GM15510 (cell line): ENCODE results near the gene GPR183.

Source experiments
- POLR2A ChIP-seq: IDR thresholded peaks from 3 replicates; pipeline ENCODE4 v1.6.1; 2011; ENCODE audit warnings: borderline replicate concordance; ENCODE audit not compliant: insufficient read length; ENCODE audit errors: extremely low read depth

The GPR183 gene

DNA sequence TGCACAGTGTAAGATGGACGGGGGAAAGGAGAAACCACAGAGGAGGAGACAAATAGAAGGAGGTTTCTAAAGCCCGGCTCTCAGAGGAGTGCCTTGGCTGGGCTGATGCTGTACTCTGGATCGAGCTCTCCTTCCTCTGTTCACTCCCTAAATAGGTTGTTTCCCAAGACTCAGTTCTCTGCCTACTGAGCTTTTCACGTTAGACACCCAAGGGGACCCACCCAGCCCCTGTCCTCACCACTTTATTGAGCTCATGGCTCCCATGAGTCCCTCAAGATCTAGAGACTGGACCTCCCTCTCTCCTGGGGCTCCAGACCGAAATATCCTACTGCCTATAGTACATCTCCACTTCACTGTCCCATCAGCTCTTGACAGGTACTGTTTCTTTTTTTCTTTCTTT, 38.1 kb upstream of the GPR183 start:
- TF ChIP-seq POLR2A: no peak

DNA sequence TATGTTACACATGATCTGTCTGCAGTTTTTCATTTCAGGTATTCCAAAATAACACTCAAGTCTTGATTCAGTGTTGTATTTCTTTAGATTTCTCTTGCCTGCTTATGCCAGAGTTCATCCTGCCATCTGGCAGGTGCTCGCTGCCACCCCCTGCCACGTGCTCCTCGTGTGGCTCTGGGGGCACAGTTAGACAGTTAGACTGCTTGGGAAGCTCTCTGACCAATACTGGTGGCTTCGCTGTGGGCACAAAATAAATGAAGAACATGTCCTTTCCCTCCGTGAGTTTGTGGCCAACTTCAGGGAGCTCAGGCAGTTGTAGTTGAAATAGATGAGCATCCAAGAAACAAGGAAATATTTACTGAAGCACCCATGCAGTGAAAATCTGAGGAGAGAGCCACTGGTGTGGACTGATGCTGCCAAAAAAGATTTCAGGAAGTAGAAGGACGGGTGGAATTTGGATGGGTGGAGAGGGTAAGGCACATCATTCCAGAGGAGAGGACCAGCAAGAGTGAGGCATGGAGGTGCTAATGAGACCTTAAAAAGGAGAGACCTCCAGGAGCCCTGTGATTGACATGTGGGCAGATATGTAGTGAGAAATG, 37.5 kb upstream of the GPR183 start:
- TF ChIP-seq POLR2A: no peak

DNA sequence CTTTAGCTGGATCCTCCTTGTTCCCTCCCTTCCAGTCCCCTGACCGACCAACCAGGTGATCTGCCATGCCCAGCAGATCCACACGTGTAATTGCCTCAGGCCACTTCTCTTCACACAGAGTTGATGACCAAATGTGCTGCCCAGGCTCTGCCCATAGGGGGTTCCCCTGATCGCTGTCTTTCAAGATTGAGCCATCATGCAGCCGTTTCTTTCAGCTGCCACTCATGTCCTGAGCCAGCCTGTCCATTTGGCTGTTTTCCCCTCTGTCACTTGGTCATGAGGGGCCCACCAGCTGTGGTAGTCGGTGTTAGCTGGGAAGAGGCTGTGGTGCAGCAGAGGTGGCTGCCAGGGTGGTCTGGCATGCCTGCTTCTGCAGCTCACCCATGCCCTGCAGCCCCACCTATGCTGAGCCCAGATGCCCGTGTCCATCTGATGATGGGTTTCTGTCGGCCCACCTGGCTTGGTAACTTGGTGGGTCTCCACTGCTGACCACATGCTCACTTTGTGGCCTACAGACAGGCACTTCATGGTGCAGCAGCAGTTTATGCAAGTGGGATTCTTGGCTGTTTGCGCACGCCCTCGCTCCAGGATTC, 35.6 kb upstream of the GPR183 start:
- no peak for TF ChIP-seq POLR2A

DNA sequence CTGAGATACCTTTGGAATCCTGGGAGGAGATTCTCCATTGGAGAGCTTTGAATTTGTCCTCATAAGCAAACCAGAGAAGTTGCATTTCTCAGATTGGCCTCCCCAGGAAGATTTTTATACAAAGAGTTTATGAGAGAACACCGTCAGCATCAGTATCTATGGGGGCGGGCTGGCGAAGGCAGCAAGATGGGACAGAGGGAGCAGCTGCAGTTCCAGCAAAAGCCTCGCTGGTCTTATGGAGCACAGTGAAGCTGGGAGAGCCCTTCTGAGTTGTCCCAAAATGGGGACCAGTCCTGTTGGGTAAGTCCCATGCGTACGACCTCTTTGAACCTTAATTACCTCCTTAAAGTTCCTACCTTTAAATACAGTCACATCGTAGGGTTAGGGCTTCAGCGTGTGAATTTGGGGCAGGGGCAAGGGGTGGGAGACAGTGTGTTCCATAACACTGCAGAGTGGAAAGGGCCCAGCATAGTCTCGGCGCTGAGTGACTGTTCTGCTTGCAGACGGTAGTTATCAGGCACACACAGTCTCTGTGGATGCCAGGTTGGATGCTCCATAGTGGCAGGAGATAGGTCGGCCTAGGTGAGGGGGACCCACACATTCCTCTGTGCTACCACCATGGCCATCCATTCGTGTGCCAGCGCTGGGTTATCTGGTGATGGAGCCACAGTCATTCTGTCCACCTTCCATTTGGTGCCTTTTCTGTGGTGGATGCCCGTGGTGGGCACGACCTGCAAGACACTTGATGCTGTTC, 34.9 kb upstream of the GPR183 start:
- no peak for TF ChIP-seq POLR2A

DNA sequence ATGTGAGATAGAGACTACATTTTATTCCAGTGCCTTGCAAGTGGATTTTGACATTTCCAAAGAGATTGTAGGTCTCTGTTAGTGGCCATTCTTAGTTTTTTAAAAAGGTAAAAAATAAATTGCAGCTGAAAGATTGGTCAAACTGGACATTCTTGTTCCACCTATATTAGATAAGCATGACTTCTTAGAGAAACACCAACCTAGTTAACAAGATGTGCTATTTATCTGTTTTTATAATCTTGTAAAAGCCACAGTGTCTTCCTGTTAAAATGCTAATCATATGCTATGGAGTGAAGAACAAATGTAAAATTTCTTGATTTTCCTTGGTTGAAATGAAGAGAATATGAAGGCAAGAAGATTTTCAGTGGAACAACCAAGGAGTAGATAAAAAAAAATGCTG, 33.4 kb upstream of the GPR183 start:
- no peak for TF ChIP-seq POLR2A

DNA sequence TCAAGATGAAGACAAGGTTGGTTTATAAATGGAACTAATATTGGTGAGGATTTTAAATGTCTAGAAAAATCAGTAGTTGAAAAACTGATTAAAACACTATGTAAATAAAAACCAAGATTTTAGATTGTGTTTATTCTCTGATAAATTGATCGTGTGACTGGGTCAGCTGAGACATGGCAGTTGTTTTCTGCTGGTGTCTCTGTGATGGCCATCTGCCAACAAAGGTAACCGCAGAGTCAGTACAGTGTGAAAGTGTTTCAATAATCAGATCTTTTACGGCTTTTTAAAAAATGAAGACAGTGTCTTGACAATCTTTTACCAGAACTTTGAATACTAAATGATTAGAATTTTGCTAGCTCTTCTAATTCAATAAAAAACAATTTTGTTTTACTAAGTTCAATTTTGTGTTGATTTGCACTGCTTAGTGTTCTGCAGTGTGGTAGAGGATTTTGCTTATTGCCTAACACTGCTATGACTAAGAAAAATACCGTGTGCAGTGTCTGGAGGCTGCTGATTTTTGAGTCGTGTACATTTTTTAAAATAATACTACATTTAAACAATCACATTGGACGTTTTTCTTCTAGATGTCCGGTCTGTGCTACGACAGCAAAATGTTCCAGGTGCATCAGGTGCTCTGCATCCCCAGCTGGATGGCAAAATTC, 32.7 kb upstream of the GPR183 start:
- no peak for TF ChIP-seq POLR2A

DNA sequence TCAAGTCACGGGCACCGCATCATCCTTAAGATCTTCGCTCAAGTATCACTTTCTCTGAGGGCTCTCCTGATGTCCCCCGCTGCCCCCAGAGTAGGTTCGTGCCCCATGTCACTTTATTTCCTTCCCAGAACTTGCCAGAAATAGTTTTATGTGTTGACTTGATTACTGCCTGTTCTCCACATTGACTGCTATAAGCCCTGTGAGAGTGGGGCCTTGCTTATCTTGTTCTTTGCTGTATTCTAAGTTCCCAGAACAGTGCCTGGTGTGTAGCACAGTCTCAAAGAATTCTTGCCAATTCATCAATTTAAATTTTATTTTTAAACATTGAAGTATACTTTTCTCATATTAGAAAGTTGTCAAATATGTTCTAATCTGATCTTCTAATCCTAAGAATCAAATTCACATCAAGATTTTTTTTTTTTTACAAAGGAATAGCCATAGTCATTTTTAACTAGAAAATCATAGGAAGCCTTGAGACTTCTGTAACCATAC, 32.1 kb upstream of the GPR183 start:
- no peak for TF ChIP-seq POLR2A

DNA sequence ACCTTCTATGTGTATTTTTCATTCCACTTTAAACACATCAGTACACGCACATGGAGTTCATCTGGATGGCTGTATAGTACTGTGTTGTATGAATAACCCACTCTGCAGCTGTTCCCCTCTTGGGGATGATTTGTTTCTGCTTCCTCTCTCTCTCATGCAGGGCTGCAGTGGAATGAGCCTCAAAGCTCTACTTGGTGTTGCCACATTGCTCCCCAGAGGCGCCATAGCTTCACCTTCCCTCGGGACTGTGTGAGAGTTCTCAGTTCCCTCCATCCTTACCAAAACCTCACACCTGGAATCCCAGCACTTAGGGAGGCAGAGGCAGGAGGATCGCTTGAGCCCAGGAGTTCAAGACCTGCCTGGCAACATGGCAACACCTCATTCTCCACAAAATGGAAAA, 28.4 kb upstream of the GPR183 start:
- TF ChIP-seq POLR2A: no peak

GRCh38 chr13:99335087-99335486, 27.9 kb upstream of the GPR183 start:
- no peak for TF ChIP-seq POLR2A

DNA sequence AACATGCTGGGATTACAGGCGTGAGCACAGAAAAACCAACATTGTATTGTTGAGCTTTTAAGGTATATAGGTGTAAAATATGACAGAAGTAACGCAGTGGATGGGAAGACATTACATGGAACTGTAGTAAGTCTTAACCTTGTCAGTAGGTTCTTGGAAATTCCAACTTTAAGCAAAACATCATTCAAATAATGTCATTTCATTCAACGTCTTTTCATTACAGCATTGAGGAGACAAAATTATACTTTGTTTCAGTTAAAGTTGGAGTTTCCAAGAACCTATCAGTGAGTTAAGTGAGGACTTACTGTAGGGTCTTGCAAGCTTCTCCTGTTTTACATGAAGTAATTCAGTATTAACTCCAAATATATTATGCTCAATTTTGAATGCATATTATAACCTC, 27.0 kb upstream of the GPR183 start:
- TF ChIP-seq POLR2A: no peak

DNA sequence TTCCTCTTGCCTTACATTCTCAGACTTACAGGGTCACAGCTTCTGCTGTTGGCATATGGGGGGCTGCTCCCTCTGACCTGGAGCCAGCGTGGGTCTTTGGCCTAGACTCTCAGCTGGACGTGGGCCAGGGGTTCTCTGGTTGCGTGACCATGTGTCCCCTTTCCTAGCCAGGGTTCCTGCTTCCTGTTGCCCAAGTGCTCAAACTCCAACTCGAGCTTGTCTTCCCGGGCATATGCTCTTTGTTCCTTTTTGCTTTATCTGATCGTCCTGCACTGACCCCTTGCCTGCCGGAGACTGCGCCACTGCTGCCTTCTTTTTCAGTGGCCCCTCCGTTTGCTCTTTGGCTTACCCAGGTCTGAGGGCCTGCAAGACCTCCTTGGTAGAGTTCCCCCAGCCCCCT, 25.3 kb upstream of the GPR183 start:
- no peak for TF ChIP-seq POLR2A

DNA sequence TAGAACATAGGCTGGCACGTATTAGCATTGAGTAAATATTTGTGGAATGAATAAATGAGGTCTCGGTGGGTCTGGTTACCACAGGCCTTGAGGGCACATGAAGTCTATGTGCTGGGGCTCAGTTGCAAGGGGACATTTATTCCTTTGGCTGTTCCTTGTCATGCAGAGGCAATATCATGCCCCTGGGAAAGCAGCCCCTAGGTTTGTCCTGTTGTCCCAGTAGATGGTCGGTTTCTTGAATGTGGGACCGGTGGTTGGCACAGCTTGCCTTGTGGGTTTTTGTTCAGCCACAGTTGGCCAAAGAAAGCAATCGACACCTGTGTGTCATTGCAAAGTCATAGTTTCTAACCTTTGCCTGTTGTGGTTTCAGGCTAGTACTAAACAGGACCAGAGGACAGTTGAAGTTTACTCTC, 24.7 kb upstream of the GPR183 start:
- no peak for TF ChIP-seq POLR2A

DNA sequence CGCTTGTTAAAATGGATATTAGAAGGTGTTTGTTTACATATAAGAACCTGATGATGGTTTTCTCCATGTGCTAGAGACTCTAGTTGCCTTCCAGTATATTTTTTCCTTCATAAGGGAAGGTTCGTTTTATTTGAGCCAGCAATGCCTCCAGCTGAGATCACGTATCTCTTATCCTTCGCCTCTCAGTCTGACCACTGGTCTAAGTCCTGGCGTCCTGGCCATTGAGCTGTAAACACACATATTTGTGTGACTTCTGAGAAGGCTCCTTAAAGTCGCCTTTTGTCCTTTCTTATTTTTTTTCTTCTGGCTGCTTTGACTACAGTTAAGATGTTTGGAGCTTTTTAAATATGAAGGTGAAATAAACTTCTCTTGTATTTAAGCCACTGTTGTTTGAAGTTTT, 23.7 kb upstream of the GPR183 start:
- TF ChIP-seq POLR2A: no peak

- no peak for TF ChIP-seq POLR2A
Observed at GRCh38 chr13:99329477-99329876, 22.3 kb upstream of the GPR183 start.

- no peak for TF ChIP-seq POLR2A
Observed at GRCh38 chr13:99327761-99328160, 20.6 kb upstream of the GPR183 start.
